Mesendoderm (in vitro differentiated cells): ENCODE results near the gene SGSH.

Experiments used
- DNase-seq: peaks from one replicate; pipeline ENCODE4 v3.0.0; 2013
- H2AK5ac ChIP-seq: 2 replicates; pipeline ENCODE4 v1.6.1; 2013; ENCODE audit warnings: low read length, inconsistent platforms
- H2BK120ac ChIP-seq: 2 replicates; pipeline ENCODE4 v1.6.1; 2013; ENCODE audit warnings: low read depth, mild to moderate bottlenecking, low read length, moderate library complexity, mixed read lengths
- H2BK15ac ChIP-seq: replicated peaks from 2 replicates; pipeline ENCODE4 v1.6.1; 2013; ENCODE audit warnings: low read depth, mild to moderate bottlenecking, moderate library complexity
- H2BK5ac ChIP-seq: 2 replicates; pipeline ENCODE4 v1.6.1; 2013; ENCODE audit warnings: low read length, inconsistent platforms
- H3K18ac ChIP-seq: 2 replicates; pipeline ENCODE4 v1.6.1; 2013; ENCODE audit warnings: mild to moderate bottlenecking, low read length, mixed read lengths
- H3K23ac ChIP-seq: one replicate; pipeline ENCODE4 v1.6.1; 2013; ENCODE audit warnings: low read length
- H3K27ac ChIP-seq: 2 replicates; pipeline ENCODE4 v1.5.1; 2013; ENCODE audit warnings: low read depth, mild to moderate bottlenecking, inconsistent platforms, low read length, moderate library complexity
- H3K27me3 ChIP-seq: 2 replicates; pipeline ENCODE4 v1.6.1; 2013; ENCODE audit warnings: low read length, control low read depth, mild to moderate bottlenecking, inconsistent platforms; ENCODE audit not compliant: insufficient read depth, poor library complexity
- H3K36me3 ChIP-seq: 2 replicates; pipeline ENCODE4 v1.6.1; 2013; ENCODE audit warnings: low read length, inconsistent platforms; ENCODE audit not compliant: control insufficient read depth, insufficient read depth
- H3K4ac ChIP-seq: one replicate; pipeline ENCODE4 v1.6.1; 2013; ENCODE audit warnings: low read depth, mild to moderate bottlenecking, low read length, moderate library complexity
- H3K4me1 ChIP-seq: 2 replicates; pipeline ENCODE4 v1.6.1; 2013; ENCODE audit warnings: low read depth, low read length, inconsistent platforms; ENCODE audit not compliant: control insufficient read depth
- H3K4me2 ChIP-seq: 2 replicates; pipeline ENCODE4 v1.6.1; 2013; ENCODE audit warnings: low read length
- H3K4me3 ChIP-seq: 2 replicates; pipeline ENCODE4 v1.5.1; 2013; ENCODE audit warnings: mild to moderate bottlenecking, low read length
- H3K56ac ChIP-seq: one replicate; pipeline ENCODE4 v1.6.1; 2013; ENCODE audit warnings: low read length
- H3K79me1 ChIP-seq: 2 replicates; pipeline ENCODE4 v1.6.1; 2013; ENCODE audit warnings: low read length, inconsistent platforms
- H3K79me2 ChIP-seq: 2 replicates; pipeline ENCODE4 v1.6.1; 2013; ENCODE audit warnings: mild to moderate bottlenecking, low read length; ENCODE audit not compliant: control insufficient read depth, insufficient read depth
- H3K9ac ChIP-seq: 2 replicates; pipeline ENCODE4 v1.6.1; 2013; ENCODE audit warnings: low read length, inconsistent platforms
- H4K5ac ChIP-seq: one replicate; pipeline ENCODE4 v1.6.1; 2013; ENCODE audit warnings: low read length
- H4K8ac ChIP-seq: one replicate; pipeline ENCODE4 v1.6.1; 2013; ENCODE audit warnings: low read depth, mild to moderate bottlenecking, control low read depth, low read length, moderate library complexity
- WGBS: extraction: QIAGEN DNeasy Blood & Tissue Kit; methylation state at CpG from one replicate; pipeline ENCODE4 v1.1.7; 2013; ENCODE audit warnings: low lambda C conversion rate, missing lambda C conversion rate; ENCODE audit not compliant: insufficient coverage; ENCODE audit errors: extremely low coverage; 5-methylcytosine and 5-hydroxymethylcytosine counted together

SGSH gene

DNA sequence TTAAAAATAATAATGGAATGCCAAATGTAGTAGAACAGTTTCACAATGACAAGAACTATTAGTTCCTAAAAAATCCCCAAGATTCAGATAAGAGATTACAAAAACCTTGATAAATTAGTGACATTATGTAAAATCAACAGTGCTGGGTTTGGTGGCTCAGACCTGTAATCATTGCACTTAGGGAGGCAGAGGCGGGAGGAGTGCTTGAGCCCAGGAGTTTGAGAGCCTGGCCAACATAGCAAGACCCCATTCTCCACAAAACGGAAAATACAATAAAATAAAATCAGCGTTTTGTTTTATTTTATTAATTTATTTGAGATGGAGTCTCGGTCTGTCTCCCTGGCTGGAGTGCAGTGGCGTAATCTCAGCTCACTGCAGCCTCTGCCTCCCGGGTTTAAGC lies 46.2 kb downstream of the SGSH start:
- Histone ChIP-seq H2BK120ac (no peak overlapping the region), H3K9ac (no peak overlapping the region), H3K4ac (no peak overlapping the region), H3K4me1 (no peaks in the 10 kb centered on the region), H2AK5ac (no peak overlapping the region), H3K18ac (no peak overlapping the region), H4K8ac (no peak overlapping the region), H3K56ac (no peak overlapping the region), H3K27me3 (no peaks in the 10 kb centered on the region), H2BK15ac (no peak overlapping the region), H3K4me3 (no peak overlapping the region), H3K79me1 (no peaks in the 10 kb centered on the region), H3K27ac (no peak overlapping the region), H2BK5ac (no peak overlapping the region), H3K79me2 (no peaks in the 10 kb centered on the region), H3K36me3 (no peaks in the 10 kb centered on the region), H3K4me2 (no peak overlapping the region), H4K5ac (no peak overlapping the region), H3K23ac (no peak overlapping the region)
- no peak for DNase-seq
- WGBS, result no CpG with 5 or more reads among the region's 6 CpGs

DNA sequence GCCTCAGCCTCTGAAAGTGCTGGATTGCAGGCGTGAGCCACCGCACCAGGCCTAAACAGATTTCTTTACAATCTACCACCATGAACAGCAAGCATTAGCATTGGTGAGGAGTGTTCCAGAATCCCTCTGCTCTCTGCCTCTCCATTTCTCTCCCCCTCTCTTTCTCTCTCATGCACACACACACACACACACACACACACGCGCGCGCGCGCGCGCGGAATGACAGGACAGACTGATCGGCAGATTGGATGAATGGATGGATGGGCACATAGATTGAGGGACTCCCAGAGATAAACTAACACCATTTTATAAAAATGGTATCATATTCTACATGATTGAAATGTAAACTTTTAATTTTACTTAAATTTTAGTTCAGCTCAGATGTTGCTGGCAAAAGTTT lies 47.0 kb downstream of the SGSH start:
- no peak overlapping the region for H4K8ac ChIP-seq
- no peak overlapping the region for H3K18ac ChIP-seq
- H3K9ac ChIP-seq, result no peak overlapping the region
- no peak for DNase-seq
- H2BK5ac ChIP-seq, result no peak overlapping the region
- H3K79me1 ChIP-seq, result no peaks in the 10 kb centered on the region
- no peaks in the 10 kb centered on the region for H3K36me3 ChIP-seq
- H3K27me3 ChIP-seq, result no peaks in the 10 kb centered on the region
- H3K4me3 ChIP-seq, result no peak overlapping the region
- no CpG with 5 or more reads among the region's 12 CpGs for WGBS
- H3K79me2 ChIP-seq, result no peaks in the 10 kb centered on the region
- H3K4me1 ChIP-seq, result no peaks in the 10 kb centered on the region
- no peak overlapping the region for H2BK15ac ChIP-seq
- no peak overlapping the region for H2BK120ac ChIP-seq
- H2AK5ac ChIP-seq, result no peak overlapping the region
- H3K27ac ChIP-seq, result no peak overlapping the region
- no peak overlapping the region for H3K4me2 ChIP-seq
- H3K23ac ChIP-seq, result no peak overlapping the region
- H3K4ac ChIP-seq, result no peak overlapping the region
- no peak overlapping the region for H4K5ac ChIP-seq
- H3K56ac ChIP-seq, result no peak overlapping the region

DNA sequence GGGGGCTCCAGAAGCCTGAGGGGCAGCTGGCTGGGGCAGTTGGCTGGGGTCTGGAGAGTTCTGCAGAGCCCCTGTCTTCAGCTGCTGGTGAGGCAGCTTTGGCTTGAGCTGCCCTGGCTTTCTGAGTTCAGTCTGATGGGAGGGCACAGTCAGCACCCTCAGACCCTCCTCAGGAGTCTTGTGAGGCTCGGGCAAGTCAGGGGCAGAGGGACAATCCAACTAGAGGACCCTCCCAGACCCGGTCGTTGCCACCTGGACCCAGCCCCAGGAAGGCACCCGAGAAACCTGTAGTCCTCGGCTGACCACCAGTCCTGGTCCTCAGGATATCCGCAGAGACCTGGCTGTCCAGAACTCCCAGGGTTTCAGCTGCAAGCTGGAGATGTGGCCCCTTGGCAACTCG lies 48.5 kb downstream of the SGSH start:
- H3K79me2 ChIP-seq, result no peaks in the 10 kb centered on the region
- H2BK5ac ChIP-seq, result no peak overlapping the region
- no peak overlapping the region for H3K27ac ChIP-seq
- WGBS, result no CpG with 5 or more reads among the region's 7 CpGs
- H3K36me3 ChIP-seq, result no peaks in the 10 kb centered on the region
- no peak overlapping the region for H3K4ac ChIP-seq
- H2BK15ac ChIP-seq, result no peak overlapping the region
- H2BK120ac ChIP-seq, result no peak overlapping the region
- no peak overlapping the region for H4K5ac ChIP-seq
- H3K9ac ChIP-seq, result no peak overlapping the region
- no peak overlapping the region for H3K23ac ChIP-seq
- H3K56ac ChIP-seq, result no peak overlapping the region
- no peak overlapping the region for H3K4me3 ChIP-seq
- no peaks in the 10 kb centered on the region for H3K4me1 ChIP-seq
- no peak for DNase-seq
- H3K79me1 ChIP-seq, result no peaks in the 10 kb centered on the region
- H3K4me2 ChIP-seq, result no peak overlapping the region
- no peak overlapping the region for H2AK5ac ChIP-seq
- H4K8ac ChIP-seq, result no peak overlapping the region
- H3K18ac ChIP-seq, result no peak overlapping the region
- H3K27me3 ChIP-seq, result no peaks in the 10 kb centered on the region

DNA sequence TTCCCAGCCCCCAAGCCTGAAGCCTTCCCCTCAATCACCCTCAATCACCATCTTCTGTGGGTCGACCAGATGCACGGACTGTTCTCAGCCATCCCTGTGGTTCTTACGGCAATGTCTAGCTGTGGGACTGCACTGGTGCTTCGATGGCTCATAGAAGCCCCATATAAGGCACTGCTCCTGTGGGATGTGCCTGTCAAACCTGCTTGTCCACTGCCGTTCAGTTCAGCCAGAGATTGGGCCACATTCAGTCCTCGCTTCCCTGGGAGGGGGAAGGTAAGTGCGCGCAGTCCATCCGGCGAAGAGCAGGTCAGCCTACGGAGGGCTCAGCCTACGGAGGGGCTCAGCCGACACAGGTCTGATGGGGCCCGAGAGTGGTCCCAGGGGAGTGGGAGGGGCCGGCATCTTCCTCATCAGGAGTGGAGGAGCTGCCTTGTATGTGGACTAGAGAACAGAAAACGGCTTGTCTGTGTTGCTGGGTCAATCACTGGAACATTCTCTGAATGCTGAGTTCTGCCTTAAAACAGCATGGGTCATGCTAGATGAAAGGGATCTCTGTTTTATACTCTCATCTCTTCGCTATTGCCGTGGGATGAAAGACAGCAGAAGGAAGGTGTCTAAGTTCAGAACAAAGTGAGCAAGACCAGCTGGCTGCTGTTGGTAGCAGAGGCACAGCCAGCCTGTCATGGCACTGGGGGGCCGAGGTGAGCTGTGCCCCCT lies 50.2 kb downstream of the SGSH start, which contains the start of gene CARD14:
TSS of gene CARD14 (plus strand) at position 247 of the 717 bp plus-strand sequence. CDS start 11,409 bp downstream, outside the sequence.
- no peak within 1 kb of the TSS for H3K4me3 ChIP-seq
- no peak within 1 kb of the TSS for H3K18ac ChIP-seq
- H2BK120ac ChIP-seq, result no peak within 1 kb of the TSS
- no peak within 1 kb of the TSS for H4K8ac ChIP-seq
- H3K79me2 ChIP-seq, result no peaks in the 10 kb centered on the region
- H2BK5ac ChIP-seq, result no peak within 1 kb of the TSS
- H3K23ac ChIP-seq, result no peak within 1 kb of the TSS
- H3K79me1 ChIP-seq, result no peaks in the 10 kb centered on the region
- H3K27me3 ChIP-seq, result no peaks in the 10 kb centered on the region
- H3K27ac ChIP-seq, result no peak within 1 kb of the TSS
- no peak within 1 kb of the TSS for H3K4ac ChIP-seq
- H3K9ac ChIP-seq, result no peak within 1 kb of the TSS
- no peak within 1 kb of the TSS for H2BK15ac ChIP-seq
- H3K56ac ChIP-seq, result no peak within 1 kb of the TSS
- H2AK5ac ChIP-seq, result no peak within 1 kb of the TSS
- no CpG with 5 or more reads among the region's 19 CpGs for WGBS
- H3K36me3 ChIP-seq, result no peaks in the 10 kb centered on the region
- H3K4me1 ChIP-seq, result no peaks in the 10 kb centered on the region
- no peak within 1 kb of the TSS for H3K4me2 ChIP-seq
- no peak within 1 kb of the TSS for H4K5ac ChIP-seq
- no peak for DNase-seq

DNA sequence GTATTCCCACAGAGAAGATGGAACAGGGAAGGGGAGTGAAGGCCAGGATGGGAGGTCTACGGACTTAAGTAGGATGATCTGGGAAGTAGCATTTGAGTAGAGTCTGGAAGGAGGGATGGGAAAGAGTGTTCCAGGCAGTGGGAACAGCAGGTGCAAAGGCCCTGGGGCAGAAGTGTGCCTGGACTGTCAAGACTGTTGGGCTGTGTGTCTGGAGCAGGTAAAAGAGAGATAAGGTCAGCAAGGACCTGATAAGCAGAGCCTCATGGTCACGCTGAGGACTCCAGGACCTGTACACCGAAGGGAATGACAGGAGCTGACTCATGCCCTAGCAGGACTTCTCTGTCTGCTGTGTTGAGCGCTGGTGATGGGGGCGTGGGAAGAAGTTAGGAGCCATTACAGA lies 51.0 kb downstream of the SGSH start:
- Histone ChIP-seq H2AK5ac (no peak overlapping the region), H3K4ac (no peak overlapping the region), H3K4me1 (no peaks in the 10 kb centered on the region), H2BK5ac (no peak overlapping the region), H3K27me3 (no peaks in the 10 kb centered on the region), H2BK15ac (no peak overlapping the region), H3K4me3 (no peak overlapping the region), H3K56ac (no peak overlapping the region), H3K18ac (no peak overlapping the region), H3K23ac (no peak overlapping the region), H3K9ac (no peak overlapping the region), H4K8ac (no peak overlapping the region), H4K5ac (no peak overlapping the region), H3K27ac (no peak overlapping the region), H3K79me1 (no peaks in the 10 kb centered on the region), H2BK120ac (no peak overlapping the region), H3K79me2 (no peaks in the 10 kb centered on the region), H3K4me2 (no peak overlapping the region), H3K36me3 (no peaks in the 10 kb centered on the region)
- WGBS, result no CpG with 5 or more reads among the region's 5 CpGs
- DNase-seq, result no peak

DNA sequence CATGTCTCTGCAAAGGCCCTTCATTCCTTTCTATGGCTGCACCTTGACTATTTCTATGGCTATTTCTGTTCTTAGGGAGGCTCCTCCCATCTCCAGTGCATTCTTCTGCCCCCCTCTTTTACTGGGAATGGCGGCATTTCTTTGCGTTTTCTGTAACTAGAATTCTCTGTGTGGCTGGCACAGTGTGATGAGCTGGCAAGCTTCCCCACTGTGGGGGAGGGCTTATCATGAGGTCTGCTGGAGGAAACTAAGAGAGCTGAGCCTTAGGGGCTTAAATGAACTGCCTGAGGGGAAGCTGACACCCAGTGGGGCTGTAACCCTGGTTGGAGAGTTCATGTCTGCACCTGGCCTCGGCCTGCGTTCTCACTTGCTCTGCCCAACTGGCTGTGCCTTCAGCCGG lies 51.8 kb downstream of the SGSH start:
- no peak overlapping the region for H3K9ac ChIP-seq
- no peaks in the 10 kb centered on the region for H3K27me3 ChIP-seq
- no peaks in the 10 kb centered on the region for H3K79me1 ChIP-seq
- no peak overlapping the region for H4K8ac ChIP-seq
- no CpG with 5 or more reads among the region's 5 CpGs for WGBS
- H3K4me2 ChIP-seq, result no peak overlapping the region
- H3K18ac ChIP-seq, result no peak overlapping the region
- H2BK5ac ChIP-seq, result no peak overlapping the region
- no peak overlapping the region for H2BK15ac ChIP-seq
- no peaks in the 10 kb centered on the region for H3K36me3 ChIP-seq
- H3K79me2 ChIP-seq, result no peaks in the 10 kb centered on the region
- no peak overlapping the region for H3K56ac ChIP-seq
- H3K27ac ChIP-seq, result no peak overlapping the region
- no peak overlapping the region for H3K4ac ChIP-seq
- no peak for DNase-seq
- no peak overlapping the region for H4K5ac ChIP-seq
- H3K23ac ChIP-seq, result no peak overlapping the region
- H3K4me3 ChIP-seq, result no peak overlapping the region
- H2AK5ac ChIP-seq, result no peak overlapping the region
- H3K4me1 ChIP-seq, result no peaks in the 10 kb centered on the region
- H2BK120ac ChIP-seq, result no peak overlapping the region
